HCT116 (cell line): ENCODE measurements around the gene TSPAN10. TPM values are rescaled to one million over a fixed set of nuclear protein-coding genes. Genes with fewer than 3 reads are reported as not detected.

Experiments
- ATAC-seq: fragments of 200-7000 bp; cut with Tn5 transposase; 2 replicates; pipeline ENCODE4 v1.9.1; 2020; ENCODE audit warnings: mild to moderate bottlenecking, moderate library complexity
- BruUV-seq: library from RNA; stranded (reverse); fragments of 400-500 nt; replicated peaks from 2 replicates; lab custom pipeline; 2021; lab: Mats Ljungman, UMichigan
- CTCF ChIA-PET: fragments of 300-600 bp; sonication (Branson Sonifier 250); formaldehyde crosslinking; loops from one replicate; lab custom pipeline; 2021; ENCODE audit warnings: antibody characterized with exemption; lab: Charles Lee
- POLR2A ChIA-PET: fragments of 300-600, 350-600 bp; sonication (Branson Sonifier 250); formaldehyde crosslinking; loops from one replicate; lab custom pipeline; 2021; ENCODE audit warnings: antibody characterized with exemption; lab: Charles Lee
- RAD21 ChIA-PET, 2 experiments: fragments of 300-600 bp; sonication (Branson Sonifier 250); formaldehyde crosslinking; loops; one replicate each; lab custom pipeline; 2023; ENCODE audit warnings: low total read pairs in 2 of 2; ENCODE audit not compliant: uncharacterized antibody in 2 of 2, unreplicated experiment in 2 of 2, low non-redundant PET in 1 of 2; lab: Charles Lee
- DNase-seq: peaks from one replicate; pipeline ENCODE4 v3.0.0-alpha.2; 2010; ENCODE audit warnings: low read depth, low spot score
- H2AFZ ChIP-seq: fragments of 200-600 bp; shearing (Covaris generic), sonication (generic); 2 replicates; pipeline ENCODE4 v1.6.1; 2017; ENCODE audit warnings: low read depth, mixed run types, mixed read lengths, antibody characterized with exemption, low read length; ENCODE audit not compliant: poor library complexity, severe bottlenecking
- H3K27ac ChIP-seq: 2 replicates; pipeline ENCODE4 v1.5.1; 2012; ENCODE audit warnings: low read depth, low read length
- H3K27me3 ChIP-seq: fragments of 200-600 bp; sonication (generic); 2 replicates; pipeline ENCODE4 v1.6.1; 2016; ENCODE audit warnings: mixed run types, low read length, mixed read lengths; ENCODE audit not compliant: insufficient read depth
- H3K36me3 ChIP-seq, 2 experiments: fragments of 200-500 bp in 1 of 2; fragments of 200-600 bp in 1 of 2; sonication (Bioruptor generic) in 1 of 2; sonication (generic) in 1 of 2; 2 replicates each; pipeline versions ENCODE4 v1.5.1 to v1.6.1; 2014 to 2016; ENCODE audit warnings: low read length in 2 of 2, inconsistent platforms in 1 of 2, mixed read lengths in 1 of 2, mixed run types in 1 of 2; ENCODE audit not compliant: insufficient read depth in 2 of 2, control insufficient read depth in 1 of 2
- H3K4me1 ChIP-seq, 2 experiments: fragments of 200-600 bp in 1 of 2; sonication (generic) in 1 of 2; 2 replicates each; pipeline versions ENCODE4 v1.5.1 to v1.6.1; 2012 to 2017; ENCODE audit warnings: low read length in 2 of 2, inconsistent platforms in 1 of 2, mild to moderate bottlenecking in 1 of 2, mixed read lengths in 1 of 2, mixed run types in 1 of 2, moderate library complexity in 1 of 2; ENCODE audit not compliant: insufficient read depth in 2 of 2, control insufficient read depth in 1 of 2
- H3K4me2 ChIP-seq: fragments of 200-600 bp; sonication (generic); 2 replicates; pipeline ENCODE4 v1.6.1; 2017; ENCODE audit warnings: mixed run types, low read length, mixed read lengths
- H3K4me3 ChIP-seq, 2 experiments: fragments of 200-600 bp in 1 of 2; sonication (generic) in 1 of 2; replicated peaks in 1 of 2; 2 replicates each; pipeline ENCODE4 v1.5.1; 2011 to 2016; ENCODE audit warnings: low read length in 2 of 2, control low read depth in 1 of 2, low read depth in 1 of 2, mild to moderate bottlenecking in 1 of 2, mixed read lengths in 1 of 2, mixed run types in 1 of 2
- H3K79me2 ChIP-seq: fragments of 200-600 bp; sonication (generic); 2 replicates; pipeline ENCODE4 v1.6.1; 2017; ENCODE audit warnings: mild to moderate bottlenecking, mixed run types, low read length, moderate library complexity, mixed read lengths; ENCODE audit not compliant: insufficient read depth
- H3K9ac ChIP-seq: fragments of 200-600 bp; sonication (generic); 2 replicates; pipeline ENCODE4 v1.6.1; 2016; ENCODE audit warnings: low read length, mixed read lengths
- H3K9me2 ChIP-seq: fragments of 200-600 bp; sonication (generic), shearing (Covaris generic); 2 replicates; pipeline ENCODE4 v1.6.1; 2017; ENCODE audit warnings: mixed run types, mild to moderate bottlenecking, moderate library complexity; ENCODE audit not compliant: insufficient read depth
- H3K9me3 ChIP-seq, 2 experiments: fragments of 200-500 bp in 1 of 2; fragments of 200-600 bp in 1 of 2; sonication (Bioruptor generic) in 1 of 2; sonication (generic) in 1 of 2; 2 replicates each; pipeline ENCODE4 v1.6.1; 2014 to 2017; ENCODE audit warnings: low read length in 2 of 2, mixed read lengths in 2 of 2, inconsistent platforms in 1 of 2, low read depth in 1 of 2, mild to moderate bottlenecking in 1 of 2, mixed run types in 1 of 2, moderate library complexity in 1 of 2; ENCODE audit not compliant: control insufficient read depth in 1 of 2, insufficient read depth in 1 of 2
- H4K20me1 ChIP-seq: fragments of 200-600 bp; sonication (generic), shearing (Covaris generic); 2 replicates; pipeline ENCODE4 v1.6.1; 2017; ENCODE audit warnings: mixed run types, mild to moderate bottlenecking, moderate library complexity; ENCODE audit not compliant: insufficient read depth
- CBX3 ChIP-seq: IDR thresholded peaks from 2 replicates; pipeline ENCODE4 v1.6.1; 2012; ENCODE audit warnings: low read depth
- CTCF ChIP-seq, 3 experiments: fragments of 200-600 bp in 1 of 3; sonication (generic) in 1 of 3; IDR thresholded peaks in 2 of 3; conservative IDR thresholded peaks in 1 of 3; 2 replicates each; pipeline ENCODE4 v1.5.1; 2012 to 2017; ENCODE audit warnings: low read depth in 2 of 3, low read length in 2 of 3, antibody characterized with exemption in 1 of 3, borderline replicate concordance in 1 of 3, control low read depth in 1 of 3, mild to moderate bottlenecking in 1 of 3, mixed read lengths in 1 of 3, mixed run types in 1 of 3, moderate library complexity in 1 of 3; ENCODE audit not compliant: insufficient read depth in 1 of 3
- EZH2 ChIP-seq: fragments of 200-600 bp; sonication (generic); IDR thresholded peaks from 2 replicates; pipeline ENCODE4 v1.6.1; 2017; ENCODE audit warnings: antibody characterized with exemption, mixed run types
- JUND ChIP-seq: IDR thresholded peaks from 2 replicates; pipeline ENCODE4 v1.6.1; 2012
- POLR2A ChIP-seq: IDR thresholded peaks from 2 replicates; pipeline ENCODE4 v1.7.0; 2011; ENCODE audit warnings: borderline replicate concordance; ENCODE audit not compliant: insufficient read depth, insufficient read length; ENCODE audit errors: extremely low read depth
- POLR2AphosphoS5 ChIP-seq: IDR thresholded peaks from 2 replicates; pipeline ENCODE4 v1.6.1; 2011; ENCODE audit warnings: mild to moderate bottlenecking, low read depth, low read length, moderate library complexity
- RAD21 ChIP-seq: IDR thresholded peaks from 2 replicates; pipeline ENCODE4 v1.6.1; 2012; ENCODE audit warnings: low read depth, mild to moderate bottlenecking
- SIN3A ChIP-seq: IDR thresholded peaks from 2 replicates; pipeline ENCODE4 v1.6.1; 2012; ENCODE audit warnings: low read depth
- SRF ChIP-seq: IDR thresholded peaks from 2 replicates; pipeline ENCODE4 v1.6.1; 2012; ENCODE audit warnings: low read depth
- TCF7L2 ChIP-seq: IDR thresholded peaks from 2 replicates; pipeline ENCODE4 v1.7.0; 2011; ENCODE audit warnings: borderline replicate concordance, inconsistent platforms; ENCODE audit not compliant: insufficient read depth, insufficient read length; ENCODE audit errors: extremely low read depth
- ZNF274 ChIP-seq: fragments of 200-500 bp; sonication (Bioruptor generic); IDR thresholded peaks from 2 replicates; pipeline ENCODE4 v1.6.1; 2014; ENCODE audit warnings: mild to moderate bottlenecking, low read depth, low read length, inconsistent platforms
- intact Hi-C: fragments of 100-400 bp; cut with micrococcal nuclease; formaldehyde crosslinking; loops from 2 replicates; pipeline ENCODE4 v1.10.0; 2022
- total RNA-seq: library from RNA; stranded (reverse); gene quantifications from one replicate; pipeline ENCODE4 v1.2.1, GENCODE V29; 2021; ENCODE audit not compliant: unreplicated experiment

The TSPAN10 gene
- total RNA-seq, 1 experiment from 2014 or later, result 2.3 TPM

- peaks cover 0 to 5% of the 10 kb centered on the region in 2 experiments; a peak in 1 of 4 replicates for H3K9me3 ChIP-seq
- H3K79me2 ChIP-seq, result no peaks in the 10 kb centered on the region
- no peaks in the 10 kb centered on the region for H3K36me3 ChIP-seq
- H2AFZ ChIP-seq, result no peak overlapping the region
- H4K20me1 ChIP-seq, result no peaks in the 10 kb centered on the region
- DNase-seq (no peak), ATAC-seq (no peak)
- no peak overlapping the region for H3K9ac ChIP-seq
- peaks cover 7 to 19% of the 10 kb centered on the region in 2 experiments; a peak in 3 of 4 replicates for H3K4me1 ChIP-seq
- no peak for TF ChIP-seq TCF7L2
- no peak for TF ChIP-seq JUND
- no peak for TF ChIP-seq EZH2
- TF ChIP-seq POLR2AphosphoS5, result no peak
- TF ChIP-seq SIN3A, result no peak
- no peak for TF ChIP-seq CTCF (IDR thresholded peaks at IDR 0.05 in 2 of 3, conservative IDR thresholded peaks at IDR 0.05 in 1 of 3; ENCODE audit: borderline replicate concordance in 1 of 3, insufficient read depth in 1 of 3, low read depth in 2 of 3, low read length in 2 of 3)
- CTCF ChIA-PET, result no interaction called here
- POLR2A ChIA-PET, result no interaction called here
- no peak overlapping the region for H3K4me2 ChIP-seq
- H3K4me3 ChIP-seq, result no peak overlapping the region
- no peaks in the 10 kb centered on the region for H3K27me3 ChIP-seq
- RAD21 ChIA-PET, result no interaction called here
- BruUV-seq, result no TSS peak
- H3K9me2 ChIP-seq, result no peaks in the 10 kb centered on the region
- intact Hi-C loops, result no loop called here
- H3K27ac ChIP-seq, result no peak overlapping the region; the same call in 1 of the 2 replicates
Observed at GRCh38 chr17:81650951-81651350, 14.0 kb downstream of the TSPAN10 start.

- no peaks in the 10 kb centered on the region for H3K27me3 ChIP-seq
- ChIA-PET RAD21 (no interaction called here), POLR2A (no interaction called here), CTCF (no interaction called here)
- no peaks in the 10 kb centered on the region for H4K20me1 ChIP-seq
- no peaks in the 10 kb centered on the region for H3K9me2 ChIP-seq
- H3K9me3 ChIP-seq, result peaks cover 0 to 5% of the 10 kb centered on the region in 2 experiments; a peak in 1 of 4 replicates
- H3K36me3 ChIP-seq, result no peaks in the 10 kb centered on the region
- ATAC-seq (peak; percentile 78), DNase-seq (no peak)
- intact Hi-C loops, result no loop called here
- H3K4me2 ChIP-seq, result peak overlapping the region; percentile 49
- H2AFZ ChIP-seq, result no peak overlapping the region
- peaks cover 7 to 19% of the 10 kb centered on the region in 2 experiments; a peak in 3 of 4 replicates for H3K4me1 ChIP-seq
- no peak overlapping the region; the same call in 1 of the 2 replicates for H3K27ac ChIP-seq
- H3K79me2 ChIP-seq, result no peaks in the 10 kb centered on the region
- no peak overlapping the region for H3K4me3 ChIP-seq
- no peak overlapping the region for H3K9ac ChIP-seq
- BruUV-seq, result no TSS peak
- TF ChIP-seq CBX3 (no peak), RAD21 (no peak), CTCF (IDR thresholded peaks at IDR 0.05 in 2 of 3, conservative IDR thresholded peaks at IDR 0.05 in 1 of 3; ENCODE audit: borderline replicate concordance in 1 of 3, insufficient read depth in 1 of 3, low read depth in 2 of 3, low read length in 2 of 3) (no peak), SRF (no peak), JUND (no peak), POLR2A (no peak), POLR2AphosphoS5 (no peak), SIN3A (no peak), ZNF274 (no peak)
Observed at GRCh38 chr17:81651692-81652091, 14.7 kb downstream of the TSPAN10 start.
